Neural cell (in vitro differentiated cells): Measurements from ENCODE around the gene DPM2.

ENCODE experiments used
- CTCF ChIP-seq: fragments of 450-650 bp; IDR thresholded peaks from 2 replicates; pipeline ENCODE4 v1.5.1; 2014; ENCODE audit warnings: antibody characterized with exemption, mild to moderate bottlenecking, moderate library complexity; ENCODE audit not compliant: poor library complexity, severe bottlenecking
- EP300 ChIP-seq: fragments of 450-650 bp; conservative IDR thresholded peaks from 2 replicates; pipeline ENCODE4 v1.6.1; 2014; ENCODE audit warnings: antibody characterized with exemption, mild to moderate bottlenecking, moderate library complexity; ENCODE audit not compliant: poor library complexity, severe bottlenecking
- EZH2 ChIP-seq: fragments of 200-600, 300-800 bp; shearing (Covaris generic), sonication (generic); IDR thresholded peaks from 2 replicates; pipeline ENCODE4 v1.6.1; 2014; ENCODE audit warnings: antibody characterized with exemption, low read length, borderline replicate concordance, mild to moderate bottlenecking; ENCODE audit not compliant: insufficient read depth, poor library complexity, severe bottlenecking
- POLR2AphosphoS5 ChIP-seq: IDR thresholded peaks from 2 replicates; pipeline ENCODE4 v1.6.1; 2012
- RAD21 ChIP-seq: fragments of 450-650 bp; conservative IDR thresholded peaks from 2 replicates; pipeline ENCODE4 v1.6.1; 2014; ENCODE audit warnings: antibody characterized with exemption, mild to moderate bottlenecking, moderate library complexity
- REST ChIP-seq: IDR thresholded peaks from 2 replicates; pipeline ENCODE4 v1.6.1; 2012; ENCODE audit warnings: borderline replicate concordance
- TAF1 ChIP-seq: IDR thresholded peaks from 2 replicates; pipeline ENCODE4 v1.6.1; 2012; ENCODE audit warnings: low read depth

GRCh38 chr9:127935765-127936221 is 1.9 kb downstream of the DPM2 start:
- TF ChIP-seq EP300 (no peak), REST (no peak), CTCF (no peak), TAF1 (no peak), EZH2 (no peak), POLR2AphosphoS5 (no peak), RAD21 (no peak)
